Keratinocyte (primary cell): ENCODE results near the gene NT5DC2. TPM values are rescaled to one million over a fixed set of nuclear protein-coding genes. Genes with fewer than 3 reads are reported as not detected.
"Not testable (repeated sequence)": the region's sequence is repeated elsewhere in the genome, so short reads cannot be mapped to it uniquely, and the experiment has no call there.

ENCODE experiments used
- DNase-seq: peaks from one replicate; pipeline ENCODE4 v3.0.0-alpha.2; 2011; ENCODE audit warnings: low read depth, missing footprints, low spot score
- FAIRE-seq: peaks from 2 replicates; lab custom pipeline; 2011; peaks lifted over from hg19 to GRCh38; lab: Jason Lieb, UNC
- H2AFZ ChIP-seq: 2 replicates; pipeline ENCODE4 v1.6.0; 2012; ENCODE audit warnings: low read length, control low read depth, inconsistent platforms; ENCODE audit not compliant: control insufficient read depth
- H3K27ac ChIP-seq: 2 replicates; pipeline ENCODE4 v1.5.1; 2011; ENCODE audit warnings: low read length; ENCODE audit not compliant: control insufficient read depth, insufficient read depth
- H3K27me3 ChIP-seq: 3 replicates; pipeline ENCODE4 v1.6.0; 2011; ENCODE audit warnings: low read length; ENCODE audit not compliant: control insufficient read depth, insufficient read depth; ENCODE audit errors: extremely low read depth
- H3K36me3 ChIP-seq, 2 experiments: 2 replicates in 1 of 2; 3 replicates in 1 of 2; pipeline ENCODE4 v1.5.1; 2011; ENCODE audit warnings: low read length in 2 of 2, mild to moderate bottlenecking in 1 of 2; ENCODE audit not compliant: control insufficient read depth in 2 of 2, insufficient read depth in 2 of 2; ENCODE audit errors: extremely low read depth in 1 of 2
- H3K4me1 ChIP-seq: 3 replicates; pipeline ENCODE4 v1.5.1; 2011; ENCODE audit warnings: low read length; ENCODE audit not compliant: control insufficient read depth, insufficient read depth; ENCODE audit errors: extremely low read depth
- H3K4me2 ChIP-seq: 3 replicates; pipeline ENCODE4 v1.6.0; 2011; ENCODE audit warnings: low read depth, low read length; ENCODE audit not compliant: control insufficient read depth, insufficient read depth; ENCODE audit errors: extremely low read depth
- H3K4me3 ChIP-seq, 3 experiments: fragments of 200-600 bp in 1 of 3; sonication (generic) in 1 of 3; 2 replicates in 2 of 3; 3 replicates in 1 of 3; pipeline ENCODE4 v1.5.1; 2011 to 2016; ENCODE audit warnings: low read length in 3 of 3, mild to moderate bottlenecking in 3 of 3, control low read depth in 2 of 3, inconsistent platforms in 1 of 3, low read depth in 1 of 3, mixed read lengths in 1 of 3, mixed run types in 1 of 3, moderate library complexity in 1 of 3; ENCODE audit not compliant: control insufficient read depth in 2 of 3, insufficient read depth in 2 of 3; ENCODE audit errors: extremely low read depth in 1 of 3
- H3K79me2 ChIP-seq: 2 replicates; pipeline ENCODE4 v1.6.0; 2012; ENCODE audit warnings: low read length; ENCODE audit not compliant: control insufficient read depth, insufficient read depth
- H3K9ac ChIP-seq: 3 replicates; pipeline ENCODE4 v1.6.0; 2011; ENCODE audit warnings: low read length; ENCODE audit not compliant: control insufficient read depth, insufficient read depth; ENCODE audit errors: extremely low read depth
- H3K9me1 ChIP-seq: 3 replicates; pipeline ENCODE4 v1.6.0; 2011; ENCODE audit warnings: low read length; ENCODE audit not compliant: control insufficient read depth, insufficient read depth; ENCODE audit errors: extremely low read depth
- H3K9me3 ChIP-seq: 2 replicates; pipeline ENCODE4 v1.5.1; 2012; ENCODE audit warnings: low read depth, low read length; ENCODE audit not compliant: control insufficient read depth
- H4K20me1 ChIP-seq: 3 replicates; pipeline ENCODE4 v1.6.0; 2011; ENCODE audit warnings: low read length; ENCODE audit not compliant: control insufficient read depth, insufficient read depth; ENCODE audit errors: extremely low read depth
- EZH2 ChIP-seq: IDR thresholded peaks from one replicate; pipeline ENCODE4 v1.6.1; 2012; ENCODE audit warnings: inconsistent platforms, mild to moderate bottlenecking, low read length, moderate library complexity
- dilution Hi-C: fragments of 300-500 bp; cut with MboI; formaldehyde crosslinking; loops from one replicate; pipeline ENCODE4 v1.7.0; 2020; ENCODE audit warnings: low sequenced_read_pairs; ENCODE audit not compliant: extremely low pct_ligation_motif_present
- polyA plus RNA-seq, 5 experiments: library from polyadenylated mRNA; depleted of rRNA in 3 of 5; stranded (reverse) in 3 of 5; stranded (forward) in 1 of 5; unstranded in 1 of 5; fragments of >200 nt; gene quantifications; 1 replicate in 1 of 5; 2 replicates in 3 of 5; 3 replicates in 1 of 5; pipeline versions ENCODE4 v1.2.1 to v1.2.3, GENCODE V29; 2011 to 2012; ENCODE audit warnings: missing spikeins in 2 of 5, low read depth in 1 of 5, low replicate concordance in 1 of 5
- TF ChIP-seq, protein P1 (sequence below), 3 experiments: IDR thresholded peaks in 1 of 3; conservative IDR thresholded peaks in 1 of 3; optimal IDR thresholded peaks in 1 of 3; 2 replicates in 2 of 3; 3 replicates in 1 of 3; pipeline versions ENCODE3 to v1.5.1; 2011; ENCODE audit warnings: low read length in 3 of 3, mild to moderate bottlenecking in 3 of 3, moderate library complexity in 2 of 3, control low read depth in 1 of 3, inconsistent platforms in 1 of 3; ENCODE audit not compliant: insufficient read depth in 2 of 3; ENCODE audit errors: extremely low read depth in 1 of 3

Gene NT5DC2
- polyA plus RNA-seq, 1 donor (not counting 4 experiments of a cell fraction or from before 2014, with no cell fraction given) = 54.7 TPM

DNA sequence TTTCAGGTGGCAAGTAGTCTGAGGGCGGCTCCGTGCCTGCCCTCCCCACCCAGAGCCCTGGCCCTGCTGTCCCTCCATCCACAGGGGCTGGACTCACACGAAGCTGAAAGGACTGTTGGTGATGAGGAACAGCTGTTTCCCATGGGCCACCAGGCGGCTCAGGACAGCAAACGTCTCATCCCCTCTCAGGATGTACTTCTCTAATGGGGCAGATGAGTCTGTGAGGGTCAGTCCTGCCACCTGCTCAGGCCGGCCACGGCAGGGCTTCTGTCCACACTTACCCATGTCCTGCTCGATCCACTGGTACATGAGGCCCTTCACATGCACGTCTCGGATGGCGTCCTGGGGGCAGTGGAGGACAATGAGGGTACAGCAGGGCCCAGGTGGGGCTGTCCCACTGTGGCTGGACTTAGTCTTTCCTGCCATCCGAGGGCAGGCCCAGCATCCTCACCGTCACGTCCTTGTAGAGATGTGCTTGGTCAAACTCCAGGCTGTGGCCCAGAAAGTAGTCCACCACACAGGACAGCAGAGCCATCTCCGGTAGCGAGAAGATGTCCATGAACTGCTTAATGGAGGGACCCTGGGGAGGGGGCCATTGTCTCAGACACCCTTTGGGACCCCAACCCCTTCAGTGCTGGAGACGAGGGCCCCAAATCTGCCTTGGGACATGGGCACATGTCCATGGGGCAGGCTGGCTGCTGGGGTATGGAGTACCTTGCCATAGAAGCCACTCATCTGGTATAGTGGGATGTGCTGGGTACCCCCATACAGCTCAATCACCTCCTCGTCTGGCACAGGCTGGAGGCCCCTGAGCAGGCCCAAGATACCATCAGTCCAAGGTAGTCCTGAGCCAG is 5.7 kb downstream of the NT5DC2 start:
- Histone ChIP-seq H3K9me1 (peaks cover 3% of the 10 kb centered on the region), H4K20me1 (peaks cover 3% of the 10 kb centered on the region), H3K4me1 (peaks cover 31% of the 10 kb centered on the region), H3K9ac (no peak overlapping the region), H3K36me3 (peaks cover 12 to 19% of the 10 kb centered on the region in 2 experiments), H3K4me2 (no peak overlapping the region), H3K9me3 (no peaks in the 10 kb centered on the region), H3K27me3 (no peaks in the 10 kb centered on the region), H2AFZ (no peak overlapping the region), H3K27ac (no peak overlapping the region), H3K79me2 (peaks cover 11% of the 10 kb centered on the region), H3K4me3 (no peak overlapping the region)
- dilution Hi-C loops = no loop called here
- FAIRE-seq (no peak), DNase-seq (no peak)
- no peak for TF ChIP-seq EZH2
- TF ChIP-seq, protein P1, sequence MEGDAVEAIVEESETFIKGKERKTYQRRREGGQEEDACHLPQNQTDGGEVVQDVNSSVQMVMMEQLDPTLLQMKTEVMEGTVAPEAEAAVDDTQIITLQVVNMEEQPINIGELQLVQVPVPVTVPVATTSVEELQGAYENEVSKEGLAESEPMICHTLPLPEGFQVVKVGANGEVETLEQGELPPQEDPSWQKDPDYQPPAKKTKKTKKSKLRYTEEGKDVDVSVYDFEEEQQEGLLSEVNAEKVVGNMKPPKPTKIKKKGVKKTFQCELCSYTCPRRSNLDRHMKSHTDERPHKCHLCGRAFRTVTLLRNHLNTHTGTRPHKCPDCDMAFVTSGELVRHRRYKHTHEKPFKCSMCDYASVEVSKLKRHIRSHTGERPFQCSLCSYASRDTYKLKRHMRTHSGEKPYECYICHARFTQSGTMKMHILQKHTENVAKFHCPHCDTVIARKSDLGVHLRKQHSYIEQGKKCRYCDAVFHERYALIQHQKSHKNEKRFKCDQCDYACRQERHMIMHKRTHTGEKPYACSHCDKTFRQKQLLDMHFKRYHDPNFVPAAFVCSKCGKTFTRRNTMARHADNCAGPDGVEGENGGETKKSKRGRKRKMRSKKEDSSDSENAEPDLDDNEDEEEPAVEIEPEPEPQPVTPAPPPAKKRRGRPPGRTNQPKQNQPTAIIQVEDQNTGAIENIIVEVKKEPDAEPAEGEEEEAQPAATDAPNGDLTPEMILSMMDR (optimal IDR thresholded peaks at IDR 0.05 in 1 of 3, IDR thresholded peaks at IDR 0.05 in 1 of 3, conservative IDR thresholded peaks at IDR 0.05 in 1 of 3; ENCODE audit: extremely low read depth in 1 of 3, insufficient read depth in 2 of 3, low read length in 3 of 3) = no peak

DNA sequence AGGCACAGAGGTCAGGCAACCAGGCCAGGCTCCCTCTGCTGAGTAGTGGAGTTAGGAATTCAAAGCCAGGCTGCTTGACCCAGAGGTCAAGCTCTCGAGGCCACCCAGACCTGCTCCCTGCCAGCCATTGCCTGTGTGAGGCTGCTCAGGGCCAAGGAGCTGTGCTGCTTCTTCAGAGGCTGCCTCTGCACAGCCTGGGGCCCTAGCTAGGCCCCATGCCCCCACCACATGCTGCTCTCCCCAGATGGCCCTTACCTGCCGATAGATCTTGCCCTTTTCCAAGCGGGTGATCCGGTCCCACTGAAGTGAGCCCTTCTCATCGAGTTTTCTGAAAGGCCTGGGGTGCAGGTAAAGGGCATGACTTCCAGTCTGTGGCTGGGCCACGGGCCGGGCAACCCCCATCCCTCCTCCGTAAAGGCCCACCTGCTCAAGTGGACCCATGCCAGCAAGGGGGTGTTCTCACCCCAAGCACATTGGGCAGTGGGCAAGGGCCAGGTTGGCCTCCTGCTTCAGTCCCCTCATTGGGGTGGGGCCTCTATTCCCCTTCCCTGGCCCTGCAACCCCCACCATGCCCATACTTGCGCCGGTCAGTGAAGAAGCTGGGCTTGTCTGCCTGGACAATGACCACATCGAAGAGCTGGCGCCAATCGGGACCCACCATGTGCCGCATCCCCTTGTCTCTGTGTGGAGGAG is 6.5 kb downstream of the NT5DC2 start:
- no peak overlapping the region for H3K27ac ChIP-seq
- peaks cover 25% of the 10 kb centered on the region for H3K4me1 ChIP-seq
- peaks cover 8% of the 10 kb centered on the region for H3K79me2 ChIP-seq
- H3K9me3 ChIP-seq = no peaks in the 10 kb centered on the region
- no peak overlapping the region for H2AFZ ChIP-seq
- dilution Hi-C loops = no loop called here
- peaks cover 12 to 19% of the 10 kb centered on the region in 2 experiments for H3K36me3 ChIP-seq
- peaks cover 3% of the 10 kb centered on the region for H4K20me1 ChIP-seq
- peaks cover 3% of the 10 kb centered on the region for H3K9me1 ChIP-seq
- TF ChIP-seq, protein P1 (optimal IDR thresholded peaks at IDR 0.05 in 1 of 3, IDR thresholded peaks at IDR 0.05 in 1 of 3, conservative IDR thresholded peaks at IDR 0.05 in 1 of 3; ENCODE audit: extremely low read depth in 1 of 3, insufficient read depth in 2 of 3, low read length in 3 of 3) = no peak
- no peak for TF ChIP-seq EZH2
- FAIRE-seq (no peak), DNase-seq (no peak)
- H3K27me3 ChIP-seq = no peaks in the 10 kb centered on the region
- no peak overlapping the region for H3K4me2 ChIP-seq
- H3K9ac ChIP-seq = no peak overlapping the region
- H3K4me3 ChIP-seq = no peak overlapping the region

GRCh38 chr3:52526671-52527038 is 7.0 kb downstream of the NT5DC2 start:
- H3K9ac ChIP-seq, H3K4me3 ChIP-seq, H3K9me3 ChIP-seq, dilution Hi-C loops, H3K9me1 ChIP-seq, H4K20me1 ChIP-seq, H3K4me2 ChIP-seq, H3K27me3 ChIP-seq, H3K79me2 ChIP-seq, H2AFZ ChIP-seq, H3K27ac ChIP-seq, DNase-seq, FAIRE-seq: not testable (repeated sequence)
- H3K36me3 ChIP-seq = peaks cover 12 to 16% of the 10 kb centered on the region in 2 experiments
- peaks cover 20% of the 10 kb centered on the region for H3K4me1 ChIP-seq
